Adrenal gland (tissue), 5 donors: ENCODE measurements around the gene PCNX4.

Experiments used
- CTCF ChIP-seq, 6 experiments: fragments of 450-650 bp in 4 of 6; fragments of 200-600 bp in 2 of 6; sonication (generic) in 1 of 6; IDR thresholded peaks; 1 replicate in 5 of 6; 2 replicates in 1 of 6; pipeline versions ENCODE4 v1.5.1 to v1.8.0; 2016 to 2021; ENCODE audit warnings: antibody characterized with exemption in 6 of 6, mild to moderate bottlenecking in 2 of 6, moderate library complexity in 1 of 6
- POLR2A ChIP-seq, 2 donors: fragments of 450-650 bp; IDR thresholded peaks; one replicate each; pipeline ENCODE4 v1.6.1; 2017; ENCODE audit warnings: antibody characterized with exemption in 2 of 2, mild to moderate bottlenecking in 2 of 2, moderate library complexity in 1 of 2
- donor health status: DM: no; HTN: no; CAD: no.

- peak in 2 of 6 experiments; percentile 49 for TF ChIP-seq CTCF (IDR thresholded peaks at IDR 0.05)
- no peak for TF ChIP-seq POLR2A (IDR thresholded peaks at IDR 0.05)
Observed at GRCh38 chr14:60165547-60165876, 73.8 kb downstream of the PCNX4 start.
